SK-N-MC (cell line): Measurements from ENCODE around the gene DNAAF8.

Experiments
- DNase-seq: peaks from one replicate; pipeline ENCODE4 v3.0.0-alpha.2; 2011; ENCODE audit warnings: low read depth, low spot score
- H3K27ac ChIP-seq: fragments of 200-600 bp; sonication (generic); 2 replicates; pipeline ENCODE4 v1.5.1; 2016; ENCODE audit warnings: mixed run types
- H3K36me3 ChIP-seq: fragments of 200-600 bp; sonication (generic); 2 replicates; pipeline ENCODE4 v1.6.1; 2017; ENCODE audit warnings: antibody characterized with exemption, low read length, mixed read lengths; ENCODE audit not compliant: insufficient read depth
- H3K4me3 ChIP-seq: fragments of 200-600 bp; sonication (generic); 2 replicates; pipeline ENCODE4 v1.5.1; 2016
- H3K9ac ChIP-seq: fragments of 200-600 bp; sonication (generic); 2 replicates; pipeline ENCODE4 v1.8.0; 2017; ENCODE audit warnings: mixed run types, mixed read lengths; ENCODE audit not compliant: insufficient read length
- H3K9me3 ChIP-seq: fragments of 200-600 bp; sonication (generic); 2 replicates; pipeline ENCODE4 v1.6.1; 2017; ENCODE audit warnings: low read depth, mild to moderate bottlenecking, antibody characterized with exemption, low read length, moderate library complexity, mixed read lengths
- EZH2 ChIP-seq: fragments of 200-600 bp; sonication (generic); IDR thresholded peaks from one replicate; pipeline ENCODE4 v1.6.1; 2017; ENCODE audit warnings: antibody characterized with exemption
- FOXP2 ChIP-seq: optimal IDR thresholded peaks from 2 replicates; pipeline ENCODE3; 2011; ENCODE audit warnings: mild to moderate bottlenecking, moderate library complexity; ENCODE audit not compliant: insufficient read depth; ENCODE audit errors: extremely low read length, control extremely low read depth
- POLR2AphosphoS5 ChIP-seq: IDR thresholded peaks from 2 replicates; pipeline ENCODE4 v1.6.1; 2012; ENCODE audit warnings: mild to moderate bottlenecking, low read depth, low read length, borderline replicate concordance

Gene DNAAF8

DNA sequence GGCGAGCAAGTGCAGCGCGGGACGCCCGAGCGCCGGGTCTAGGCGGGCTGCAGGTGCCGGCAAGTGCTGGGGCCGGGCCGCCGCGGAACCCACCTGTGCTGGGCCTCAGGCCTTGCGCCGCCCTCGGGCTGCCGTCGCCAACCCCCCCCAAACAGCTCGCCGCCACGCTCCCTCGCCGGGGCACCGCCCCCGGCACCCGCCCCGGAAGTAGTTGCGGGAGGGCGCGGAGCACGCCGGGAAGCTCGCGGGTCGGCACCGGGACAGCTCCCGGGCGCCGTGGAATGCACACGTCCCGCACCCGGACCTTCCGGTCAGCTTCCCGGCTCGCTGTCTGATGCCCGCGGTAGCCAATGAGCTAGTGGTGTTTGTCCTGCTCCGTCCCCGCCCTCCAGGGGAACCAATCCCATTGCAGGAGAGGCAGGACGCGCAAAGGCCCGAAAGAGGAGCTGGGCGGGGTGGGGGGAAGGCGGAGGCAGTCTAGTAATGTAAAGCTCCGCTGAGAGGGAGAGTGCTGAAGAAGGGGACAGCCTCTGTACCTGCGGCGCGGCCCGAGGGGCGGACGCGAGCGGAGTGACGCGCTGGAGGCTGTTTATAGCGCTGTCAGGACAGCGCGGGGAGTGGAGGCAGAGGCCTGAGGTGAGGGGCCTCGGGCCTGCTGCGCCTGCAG, at the start of gene DNAAF8, which contains the start of gene ANKS3:
Gene DNAAF8, plus strand, starts transcription at position 475 of the 667 bp plus-strand sequence. CDS start 1,978 bp downstream, outside the sequence.
Gene ANKS3, minus strand, starts transcription at position 209 of the 667 bp plus-strand sequence. CDS start 4,122 bp downstream, outside the sequence.
- peak within 1 kb of the TSS; percentile 78 for H3K27ac ChIP-seq
- H3K9me3 ChIP-seq, result no peaks in the 10 kb centered on the region
- peak within 1 kb of the TSS; percentile 92 for H3K9ac ChIP-seq
- H3K4me3 ChIP-seq, result peak within 1 kb of the TSS; percentile 93
- no peak for TF ChIP-seq EZH2
- peak; percentile 60 for TF ChIP-seq POLR2AphosphoS5
- TF ChIP-seq FOXP2, result no peak
- no peaks in the 10 kb centered on the region; the same call in 1 of the 2 replicates for H3K36me3 ChIP-seq
- peak; percentile 18 for DNase-seq

DNA sequence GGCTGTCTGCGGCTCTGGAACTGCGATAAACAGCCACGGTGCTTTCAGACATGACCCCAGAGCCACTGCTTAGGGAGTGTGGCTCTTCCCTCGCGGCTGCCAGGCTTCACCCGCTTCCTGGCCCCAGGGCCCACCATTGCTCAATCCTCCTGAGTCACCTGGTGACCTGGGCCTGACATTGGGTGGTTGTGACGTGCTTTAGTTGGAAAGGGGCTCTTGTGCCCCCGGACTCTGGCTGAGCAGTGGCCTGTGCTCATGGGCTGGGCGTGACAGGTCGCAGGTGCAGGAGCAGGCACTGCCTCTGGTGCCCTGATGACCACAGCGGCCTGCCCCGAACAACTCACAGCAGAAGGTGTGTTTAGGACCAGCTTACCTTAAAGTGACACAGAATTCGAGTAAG, 49.6 kb upstream of the DNAAF8 start:
- Histone ChIP-seq H3K36me3 (no peaks in the 10 kb centered on the region), H3K9me3 (no peaks in the 10 kb centered on the region), H3K27ac (no peak overlapping the region), H3K4me3 (no peak overlapping the region), H3K9ac (no peak overlapping the region)
- TF ChIP-seq EZH2, result no peak
- no peak for DNase-seq

DNA sequence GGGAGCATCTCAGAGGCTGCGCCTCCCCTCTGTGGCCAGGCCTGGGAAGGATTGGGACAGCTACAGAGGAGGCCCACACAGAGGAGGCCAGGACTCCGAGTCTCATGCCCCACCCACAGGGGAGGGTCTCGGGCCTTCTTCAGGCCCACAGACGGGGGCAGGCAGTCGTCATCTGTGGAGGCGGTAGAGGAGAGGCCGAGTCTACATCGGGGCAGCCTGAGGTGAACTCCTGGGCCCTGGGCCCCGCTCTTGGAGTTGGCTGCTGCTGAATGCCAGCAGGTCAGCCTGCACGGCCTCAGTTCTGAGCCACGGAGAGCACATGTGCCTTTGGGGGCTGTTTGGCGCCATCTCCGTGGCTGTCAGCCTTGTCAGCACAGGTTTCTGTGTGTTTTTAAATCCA, 49.0 kb upstream of the DNAAF8 start:
- Histone ChIP-seq H3K9ac (no peak overlapping the region), H3K9me3 (no peaks in the 10 kb centered on the region), H3K27ac (no peak overlapping the region), H3K36me3 (no peaks in the 10 kb centered on the region), H3K4me3 (no peak overlapping the region)
- no peak for TF ChIP-seq EZH2
- TF ChIP-seq FOXP2, result no peak
- TF ChIP-seq POLR2AphosphoS5, result no peak
- no peak for DNase-seq

DNA sequence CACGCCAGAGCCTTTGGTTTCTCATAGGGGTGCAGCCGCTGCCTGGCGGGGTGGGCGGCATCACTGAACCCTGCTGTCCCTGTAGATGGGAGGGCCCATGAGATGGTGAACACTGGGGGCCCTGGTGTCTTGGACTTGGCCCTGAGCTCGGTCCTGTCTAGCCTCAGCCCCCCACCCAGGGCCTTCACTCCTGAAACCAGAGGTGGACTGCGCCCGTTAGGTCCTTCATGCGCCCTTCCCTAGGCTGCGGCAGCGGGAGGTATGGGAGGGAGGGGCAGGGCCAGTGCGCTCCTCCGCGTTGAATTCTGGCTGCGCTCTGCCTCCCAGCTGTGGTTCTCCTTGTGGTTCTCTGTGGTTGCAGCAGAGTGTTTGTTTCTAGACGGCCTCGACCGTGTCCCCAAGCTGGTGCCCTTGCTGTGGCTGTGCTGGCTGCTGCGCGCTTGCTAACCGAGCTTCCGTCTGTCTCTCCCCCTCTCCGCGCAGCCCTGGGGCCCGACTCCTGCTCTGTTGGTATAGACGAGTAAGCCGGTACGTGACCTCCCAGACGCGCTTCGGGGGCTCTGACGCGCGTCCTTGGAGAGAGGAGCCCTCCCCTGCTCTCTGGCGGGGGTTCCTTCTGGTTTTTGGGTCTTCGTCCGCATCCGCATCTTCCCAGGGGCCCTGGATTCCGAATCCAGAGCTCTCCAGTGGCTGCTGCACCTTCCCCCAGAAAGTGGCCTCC, 48.4 kb upstream of the DNAAF8 start:
- no peak for TF ChIP-seq POLR2AphosphoS5
- TF ChIP-seq FOXP2, result no peak
- TF ChIP-seq EZH2, result no peak
- DNase-seq, result no peak
- Histone ChIP-seq H3K27ac (no peak overlapping the region), H3K36me3 (no peaks in the 10 kb centered on the region), H3K9ac (no peak overlapping the region), H3K9me3 (no peaks in the 10 kb centered on the region), H3K4me3 (no peak overlapping the region)

DNA sequence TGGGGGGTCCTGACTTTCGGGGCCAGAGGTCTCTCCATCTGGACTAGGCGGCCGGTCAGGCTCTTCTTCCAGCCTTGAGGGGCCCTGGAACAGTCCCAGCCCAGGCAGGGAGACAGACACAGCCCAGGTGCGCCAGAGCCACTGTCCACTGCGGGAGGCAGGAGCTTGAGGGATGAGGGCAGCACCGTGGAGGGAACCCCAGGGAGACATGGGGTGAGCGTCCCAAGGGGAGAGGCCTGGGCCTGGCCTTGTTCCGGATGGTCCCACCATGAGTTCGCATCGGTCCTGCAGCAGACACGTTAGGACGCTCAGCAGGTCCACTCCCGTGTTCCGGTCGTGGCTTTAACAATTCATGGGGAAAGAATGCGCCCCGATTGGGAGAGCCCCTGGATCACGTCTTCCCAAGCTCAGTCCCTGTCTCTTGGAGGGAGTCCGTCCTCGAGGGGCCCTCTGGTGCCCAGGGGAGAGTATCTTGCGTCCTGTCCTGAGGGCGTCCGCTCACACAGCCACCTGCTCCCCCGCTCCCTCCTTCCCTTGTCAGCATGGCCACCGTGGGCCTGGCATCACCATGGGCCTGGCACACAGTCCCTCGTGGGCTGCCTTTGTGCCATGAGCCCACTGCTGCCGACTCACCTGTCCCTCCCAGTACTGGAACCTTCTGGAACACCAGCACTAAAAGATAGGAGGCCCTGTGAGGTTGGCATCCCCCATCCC, 47.7 kb upstream of the DNAAF8 start:
- TF ChIP-seq EZH2 (no peak), FOXP2 (no peak), POLR2AphosphoS5 (no peak)
- no peak overlapping the region for H3K4me3 ChIP-seq
- no peak overlapping the region for H3K27ac ChIP-seq
- DNase-seq, result no peak
- H3K9me3 ChIP-seq, result no peaks in the 10 kb centered on the region
- no peak overlapping the region for H3K9ac ChIP-seq
- no peaks in the 10 kb centered on the region for H3K36me3 ChIP-seq

DNA sequence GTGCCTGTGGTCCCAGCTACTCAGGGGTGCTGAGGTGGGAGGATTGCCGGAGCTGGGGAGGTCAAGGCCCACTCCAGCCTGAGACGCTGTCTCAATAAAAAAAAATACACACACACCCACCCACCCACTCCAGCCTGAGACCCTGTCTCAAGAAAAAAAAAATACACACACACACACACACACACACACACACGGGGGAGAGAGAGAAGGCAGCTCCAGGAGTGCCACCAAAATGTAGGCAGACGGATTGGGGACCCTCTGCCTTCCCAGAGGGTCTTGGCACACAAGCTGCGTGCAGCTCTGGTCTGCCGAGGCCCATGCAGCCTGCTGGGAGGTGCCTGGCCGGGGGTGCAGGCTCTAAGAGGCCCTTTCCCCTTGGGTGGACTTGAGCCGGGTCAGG, 46.9 kb upstream of the DNAAF8 start:
- Histone ChIP-seq H3K9ac (no peak overlapping the region), H3K9me3 (no peaks in the 10 kb centered on the region), H3K4me3 (no peak overlapping the region), H3K27ac (no peak overlapping the region), H3K36me3 (no peaks in the 10 kb centered on the region)
- no peak for TF ChIP-seq POLR2AphosphoS5
- DNase-seq, result no peak

DNA sequence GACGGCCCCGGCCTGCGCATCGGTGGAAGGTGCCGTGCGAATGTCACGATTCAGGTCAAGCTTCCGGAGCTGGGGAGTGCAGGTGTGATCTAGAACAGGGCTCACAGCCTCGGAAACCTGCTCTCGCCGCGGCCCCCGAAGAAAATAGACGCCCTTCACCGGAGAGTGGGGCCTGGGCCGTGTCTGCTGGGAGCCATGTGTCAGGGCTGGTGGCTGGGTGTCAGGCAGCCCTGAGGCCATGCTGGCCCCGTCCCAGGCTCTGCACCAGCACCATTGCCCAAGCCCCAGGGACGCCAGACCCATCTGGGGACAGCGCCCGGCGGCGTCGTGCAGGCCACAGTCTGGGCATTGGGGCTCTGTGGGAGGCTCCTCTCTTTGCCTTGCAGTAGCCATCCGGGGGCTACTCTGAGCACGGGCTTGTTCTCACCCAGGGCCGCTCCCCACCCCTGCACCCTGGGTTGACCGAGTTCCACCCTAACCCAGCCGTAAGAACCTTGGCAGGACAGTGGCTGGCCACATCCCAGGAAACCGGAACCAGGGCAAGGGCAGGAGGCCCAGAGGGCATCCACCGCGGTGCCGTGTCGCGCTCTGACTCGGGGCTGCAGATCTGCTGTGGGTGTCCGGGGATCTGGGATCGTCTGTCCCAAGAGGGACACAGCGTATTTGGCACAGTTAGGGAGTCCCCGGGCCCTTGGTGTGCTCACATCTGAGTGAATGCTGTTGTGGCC, 46.2 kb upstream of the DNAAF8 start:
- Histone ChIP-seq H3K36me3 (no peaks in the 10 kb centered on the region), H3K9ac (no peak overlapping the region), H3K9me3 (no peaks in the 10 kb centered on the region), H3K4me3 (no peak overlapping the region), H3K27ac (no peak overlapping the region)
- no peak for DNase-seq
- no peak for TF ChIP-seq FOXP2

DNA sequence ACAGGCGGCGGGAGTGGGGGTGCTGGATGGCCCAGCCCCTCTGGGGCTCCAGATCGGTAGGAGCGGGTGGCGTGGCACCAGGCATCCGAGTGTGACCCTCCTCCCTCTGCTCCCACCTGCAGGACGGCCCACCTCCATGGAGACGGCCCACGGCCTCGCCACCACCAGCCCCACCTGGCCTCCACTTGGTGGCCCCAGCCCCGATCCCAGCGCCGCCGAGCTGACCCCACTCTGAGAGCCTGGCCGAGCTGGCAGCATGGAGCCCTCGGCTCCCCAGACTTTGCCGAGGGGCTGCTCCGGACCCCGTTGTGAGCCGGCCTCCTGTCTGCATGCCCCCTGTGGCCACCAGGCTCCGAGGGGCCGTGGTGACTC, 45.7 kb upstream of the DNAAF8 start:
- H3K9me3 ChIP-seq, result no peaks in the 10 kb centered on the region
- no peak overlapping the region for H3K4me3 ChIP-seq
- H3K36me3 ChIP-seq, result no peaks in the 10 kb centered on the region
- H3K9ac ChIP-seq, result no peak overlapping the region
- TF ChIP-seq EZH2, result no peak
- no peak for TF ChIP-seq FOXP2
- TF ChIP-seq POLR2AphosphoS5, result no peak
- no peak for DNase-seq
- H3K27ac ChIP-seq, result no peak overlapping the region
